ENCODE data around the gene RBFOX2.
"Not testable (repeated sequence)": the region's sequence is repeated elsewhere in the genome, so short reads cannot be mapped to it uniquely, and the experiment has no call there.

Gene RBFOX2

GRCh38 chr22:36008131-36008530 is 20.5 kb downstream of the RBFOX2 start:
- no peak for DNase-seq

GRCh38 chr22:36003972-36004674 is 24.5 kb downstream of the RBFOX2 start:
- DNase-seq, result no peak

DNA sequence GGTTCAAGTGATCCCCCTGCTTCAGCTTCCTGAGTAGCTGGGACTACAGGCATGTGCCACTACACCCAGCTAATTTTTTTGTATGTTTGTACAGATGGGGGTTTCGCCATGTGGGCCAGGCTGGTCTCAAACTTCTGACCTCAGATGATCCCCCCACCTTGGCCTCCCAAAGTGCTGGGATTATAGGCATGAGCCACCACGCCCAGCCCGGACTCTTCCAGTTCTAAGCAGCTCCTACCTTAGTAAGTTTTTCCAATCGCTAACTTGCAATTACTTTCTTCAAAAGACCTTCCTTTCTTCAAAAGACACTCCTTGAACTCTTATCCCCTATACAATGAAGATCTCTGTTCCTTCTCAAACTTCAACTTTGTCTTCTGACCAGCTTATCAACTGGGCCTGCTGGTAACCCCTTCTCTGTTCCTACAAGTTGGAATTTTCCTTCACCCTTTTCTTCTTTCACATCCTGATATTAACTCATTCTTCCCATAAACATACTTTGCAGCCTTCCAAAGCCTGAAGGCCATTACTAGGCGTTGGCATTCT is 25.8 kb downstream of the RBFOX2 start:
- no peak for DNase-seq

GRCh38 chr22:36002084-36002483 is 26.5 kb downstream of the RBFOX2 start:
- no peak for DNase-seq

DNA sequence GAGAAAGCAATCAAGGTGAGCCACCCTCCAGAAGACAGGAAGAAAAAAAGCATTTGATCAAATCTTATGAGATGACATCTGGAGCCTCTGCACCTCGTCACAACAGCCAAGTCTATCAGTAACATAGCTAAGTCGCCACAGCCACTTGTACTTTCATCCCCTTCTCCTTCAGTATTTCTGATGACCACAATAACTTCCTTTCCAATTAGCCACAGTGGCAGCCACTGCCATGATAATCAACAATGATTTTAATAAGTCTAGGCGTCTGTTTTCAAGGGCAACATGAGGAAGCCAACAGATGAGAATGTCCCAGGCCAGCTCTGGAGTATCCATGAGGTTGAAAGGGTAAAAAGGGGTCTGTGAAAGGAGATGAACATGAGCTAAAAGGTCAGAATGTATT is 29.9 kb downstream of the RBFOX2 start:
- no peak for DNase-seq

- peak; percentile 32 for DNase-seq
These were observed 31.2 kb downstream of the RBFOX2 start for GRCh38 chr22:35997438-35997837.

GRCh38 chr22:35996596-35996995 is 32.0 kb downstream of the RBFOX2 start:
- no peak for DNase-seq

DNA sequence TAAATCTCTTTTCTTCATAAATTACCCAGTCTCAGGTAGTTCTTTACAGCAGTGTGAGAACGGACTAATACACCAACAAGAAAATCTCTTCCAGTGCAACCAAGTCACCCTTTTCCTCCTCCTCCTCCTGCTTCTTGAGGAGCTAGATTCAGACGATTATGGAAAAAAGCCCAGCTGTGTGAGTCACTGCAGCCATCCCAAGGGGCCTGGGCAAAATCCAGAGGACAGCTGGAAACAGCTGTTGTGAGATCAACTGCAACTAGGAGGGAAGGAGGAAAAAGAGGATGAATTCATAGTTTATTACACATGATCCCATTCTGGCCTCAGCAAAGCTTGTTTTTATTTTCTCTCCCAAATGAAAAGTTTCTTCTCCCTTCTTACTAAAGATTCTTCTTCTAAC is 32.9 kb downstream of the RBFOX2 start:
- peak; percentile 95 for DNase-seq

GRCh38 chr22:35995348-35995747 is 33.3 kb downstream of the RBFOX2 start:
- DNase-seq, result peak; percentile 56

DNA sequence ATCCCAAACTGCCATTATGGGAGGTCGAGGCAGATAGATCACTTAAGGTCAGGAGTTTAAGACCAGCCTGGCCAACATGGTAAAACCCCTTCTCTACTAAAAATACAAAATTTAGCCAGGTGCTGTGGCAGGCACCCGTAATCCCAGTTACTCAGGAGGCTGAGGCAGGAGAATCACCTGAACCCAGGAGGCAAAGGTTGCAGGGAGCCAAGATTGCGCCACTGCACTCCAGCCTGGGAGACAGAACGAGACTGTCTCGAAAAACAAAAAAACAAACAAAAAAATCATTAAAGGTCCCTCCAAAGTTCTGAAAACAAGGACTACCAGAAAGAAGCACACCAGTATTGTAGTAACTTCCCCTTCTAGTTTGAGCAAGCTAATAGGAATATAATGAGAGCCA is 34.9 kb downstream of the RBFOX2 start:
- DNase-seq, result not testable (repeated sequence)

DNA sequence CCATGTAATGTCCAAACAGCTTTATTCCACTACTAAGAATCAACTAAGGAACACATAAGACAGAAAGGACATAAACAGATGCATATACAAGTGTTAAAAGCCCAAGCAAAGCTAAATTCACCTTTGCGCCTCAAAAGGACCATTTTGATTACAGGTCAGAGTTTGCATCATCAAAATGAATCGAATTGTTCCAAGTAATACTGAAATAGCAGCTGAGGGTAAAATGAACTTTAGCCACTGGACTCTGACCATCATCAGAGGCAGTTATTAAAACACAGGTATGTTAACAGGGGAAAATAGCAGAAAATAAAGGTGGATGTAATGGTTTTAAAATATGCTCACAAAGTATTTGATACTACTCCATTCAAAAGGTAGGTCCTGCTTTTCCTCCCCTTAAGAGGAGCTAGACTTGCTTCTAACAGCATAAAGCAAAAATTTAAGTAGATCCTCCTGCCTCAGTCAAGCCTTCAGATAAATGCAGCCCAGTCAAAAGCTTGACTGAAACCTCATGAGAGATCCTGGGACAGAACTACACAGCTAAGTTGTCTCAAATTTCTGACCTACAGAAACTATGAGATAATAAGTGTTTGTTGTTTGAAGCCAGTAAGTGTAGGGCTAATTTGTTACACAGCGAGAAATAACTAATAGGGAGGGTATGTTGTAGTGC is 35.4 kb downstream of the RBFOX2 start:
- DNase-seq, result no peak

DNA sequence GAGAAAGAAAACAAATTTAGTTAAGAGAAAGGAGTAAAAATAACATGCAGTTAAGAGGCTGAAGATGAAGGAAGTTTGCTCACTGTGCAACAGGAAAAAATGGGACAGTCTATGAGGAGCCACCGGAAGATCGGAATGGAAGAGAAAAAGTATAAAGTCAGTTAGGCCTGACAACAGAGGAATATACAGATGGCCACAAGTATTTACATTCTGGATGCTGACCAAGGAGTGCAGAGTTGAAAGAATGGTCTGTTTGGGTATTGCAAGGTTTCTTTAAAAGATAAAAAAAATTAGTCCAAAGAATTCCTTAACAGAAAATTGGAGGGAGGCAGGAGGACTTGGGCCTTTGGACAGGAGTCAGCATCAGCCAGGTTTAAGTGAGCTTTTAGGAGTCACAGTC is 37.5 kb downstream of the RBFOX2 start:
- no peak for DNase-seq

DNA sequence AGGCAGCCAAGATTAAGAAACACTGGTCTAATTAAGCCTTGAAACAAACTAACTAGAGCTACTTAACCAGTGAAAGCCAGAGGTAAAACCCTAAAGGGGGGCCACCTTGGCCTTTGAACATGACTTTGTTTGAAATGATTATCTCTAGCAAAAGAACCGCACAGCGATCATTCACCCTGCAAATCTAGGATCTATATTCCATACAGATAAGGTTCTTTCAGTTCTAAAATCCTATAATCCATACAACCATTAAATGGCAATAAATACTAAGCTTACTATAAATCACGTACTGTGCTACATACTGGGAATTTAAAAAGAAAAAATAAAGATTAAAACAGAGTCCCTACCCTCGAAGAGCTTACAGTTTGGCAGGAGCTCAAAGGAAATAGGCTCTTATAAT is 40.6 kb downstream of the RBFOX2 start:
- no peak for DNase-seq

GRCh38 chr22:35987487-35987886 is 41.1 kb downstream of the RBFOX2 start:
- DNase-seq, result no peak

DNA sequence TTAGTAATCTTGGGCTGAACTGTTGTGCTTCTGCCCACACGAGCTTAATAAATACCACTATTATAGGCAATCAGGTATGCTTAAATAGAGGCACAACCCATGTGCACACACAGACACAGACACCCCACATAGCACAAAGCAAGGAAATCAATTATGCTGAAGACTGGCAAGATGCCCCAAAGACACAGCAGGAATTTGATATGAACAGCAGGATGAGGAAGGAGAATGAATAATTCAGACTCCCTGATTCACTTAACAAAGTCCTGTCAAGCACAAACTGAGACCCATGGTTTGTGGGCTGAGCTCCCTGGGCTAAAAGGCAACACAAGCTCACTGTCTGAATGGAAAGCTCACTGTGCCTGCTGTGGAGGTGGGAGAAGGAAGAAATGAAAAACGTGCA is 42.5 kb downstream of the RBFOX2 start:
- DNase-seq, result peak; percentile 25

DNA sequence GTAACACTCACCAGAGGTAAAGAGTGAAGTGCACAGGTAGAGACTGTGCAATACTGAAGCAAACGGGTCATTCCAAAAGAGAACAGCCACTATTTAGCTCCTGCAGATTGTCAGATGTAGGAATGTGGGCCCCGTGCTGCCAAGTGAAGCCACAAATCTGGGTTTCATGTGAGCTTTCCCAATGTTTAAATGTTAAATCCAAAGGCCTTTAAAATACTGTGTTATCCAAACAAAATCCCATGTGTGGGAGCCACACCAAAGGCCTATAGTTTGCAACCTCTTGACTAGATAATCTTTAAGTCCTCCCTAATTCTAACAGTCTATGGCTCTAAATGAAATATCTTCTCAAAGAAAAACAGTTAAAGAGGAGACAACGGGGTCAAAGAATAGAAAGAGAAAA is 43.3 kb downstream of the RBFOX2 start:
- no peak for DNase-seq

DNA sequence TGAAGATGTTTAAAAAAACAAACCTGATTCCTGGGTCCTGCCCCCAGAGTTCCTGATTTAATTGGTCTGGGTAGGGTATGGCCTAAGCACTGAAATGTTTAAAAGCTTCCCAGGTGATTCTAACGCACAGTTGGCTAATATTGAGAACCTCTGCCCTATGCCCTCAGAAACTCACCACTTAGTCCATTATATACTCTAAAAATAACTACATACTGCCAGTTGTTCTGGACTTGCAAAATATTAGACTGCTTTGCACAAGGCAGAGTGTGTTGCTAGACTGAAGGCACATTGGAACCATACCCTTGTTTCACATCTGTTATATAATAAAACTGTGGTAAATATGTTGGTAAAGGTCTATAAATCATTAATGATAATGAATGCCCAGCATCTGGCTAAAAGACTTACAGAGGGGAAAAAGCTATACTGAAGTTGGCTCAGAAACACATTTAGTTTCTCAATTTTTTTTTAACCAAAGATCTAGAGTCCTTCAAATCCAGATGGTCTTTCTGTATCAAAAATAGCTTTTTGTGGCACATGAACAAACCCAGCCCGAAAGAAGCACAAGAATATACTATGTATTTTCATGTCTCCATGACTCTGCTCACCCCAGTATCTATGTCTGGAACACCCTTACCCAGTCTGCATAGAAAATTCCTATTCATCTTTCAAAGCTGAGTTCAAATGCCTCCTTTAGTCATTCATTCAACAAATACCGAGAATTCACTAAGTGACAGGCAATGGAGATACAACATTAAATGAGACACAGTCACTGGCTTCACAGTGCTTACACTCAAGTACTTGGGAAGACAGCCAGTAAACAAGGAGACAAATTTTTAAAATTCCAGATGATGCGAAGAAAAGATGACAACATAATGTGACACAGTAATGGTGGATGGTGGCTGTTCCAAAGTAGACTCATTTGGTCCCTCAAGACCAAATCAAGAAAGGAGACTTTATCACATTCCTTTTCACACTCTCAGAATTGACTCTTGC is 44.1 kb downstream of the RBFOX2 start:
- DNase-seq, result peak; percentile 31

- no peak for DNase-seq
These were observed 46.7 kb downstream of the RBFOX2 start for GRCh38 chr22:35981900-35982299.

DNA sequence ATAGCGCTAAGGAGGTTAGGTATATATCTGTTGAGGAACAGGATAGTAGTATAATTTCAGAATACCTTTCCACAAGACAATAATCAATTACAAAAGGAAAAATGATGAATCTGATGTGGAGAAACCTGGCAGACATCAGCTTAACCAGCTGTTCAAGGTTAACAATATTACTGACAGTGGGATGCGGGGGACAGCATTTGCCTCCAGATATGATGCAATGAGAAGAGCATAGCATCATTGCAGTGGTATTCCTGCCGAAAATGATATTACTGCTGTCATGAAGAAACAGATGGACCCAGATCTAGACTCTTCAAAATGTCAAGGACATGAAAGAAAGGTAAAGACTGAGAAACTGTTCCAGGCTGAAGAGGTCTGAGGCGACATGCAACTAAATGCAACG is 49.7 kb downstream of the RBFOX2 start:
- DNase-seq, result no peak

DNA sequence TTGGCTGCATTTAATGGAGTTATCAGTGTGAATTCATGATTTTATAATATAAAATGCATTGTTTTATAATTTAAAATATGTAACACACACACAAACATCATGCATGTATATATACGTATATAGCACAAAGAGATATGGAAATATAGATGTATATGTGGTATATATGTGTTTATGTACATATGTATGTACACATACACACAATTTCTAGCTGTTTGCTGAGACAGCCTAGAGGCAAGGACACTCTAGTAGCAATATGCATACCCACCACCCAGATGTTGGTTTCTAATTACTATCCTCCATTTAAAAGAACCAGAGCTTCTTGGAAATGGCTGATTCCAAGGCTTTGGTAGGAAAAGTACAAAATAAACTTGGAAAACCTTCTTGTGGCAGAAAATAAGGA is 50.4 kb downstream of the RBFOX2 start:
- DNase-seq, result no peak

DNA sequence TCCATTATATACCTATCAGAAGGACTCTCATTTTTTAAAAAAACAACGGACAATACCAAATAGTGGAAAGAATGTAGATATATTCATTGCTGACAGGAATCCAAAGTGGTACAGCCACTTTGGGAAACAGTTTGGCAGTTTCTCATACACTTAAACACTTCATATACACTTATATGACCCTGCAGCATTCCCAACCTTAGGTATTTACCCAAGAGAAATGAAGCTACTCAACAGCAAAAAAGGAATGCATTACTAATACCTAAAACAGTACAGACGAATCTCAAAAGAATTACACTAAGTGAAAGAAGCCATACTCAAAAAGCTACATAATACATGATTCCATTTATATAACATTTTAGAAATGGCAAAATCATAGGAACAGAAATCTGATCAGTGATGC is 51.5 kb downstream of the RBFOX2 start:
- DNase-seq, result peak; percentile 82

DNA sequence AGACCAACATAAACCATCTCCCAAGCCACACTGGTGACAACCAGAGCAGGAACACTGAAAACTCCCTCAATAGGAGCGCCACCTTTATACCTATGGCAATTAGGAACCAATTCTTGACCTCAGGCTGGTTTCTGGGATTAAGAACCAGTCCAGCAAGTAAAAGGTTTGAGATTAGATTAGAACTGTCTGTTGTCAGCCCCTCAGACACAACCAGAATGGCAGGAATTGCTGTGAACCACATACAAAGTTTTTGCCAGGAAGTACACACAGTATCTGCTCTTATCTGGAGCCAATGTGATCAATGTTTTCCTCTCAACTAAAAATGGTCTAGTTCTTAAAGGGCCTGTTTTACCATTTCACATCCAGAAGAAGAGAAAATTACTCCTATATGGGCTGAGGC is 55.2 kb downstream of the RBFOX2 start:
- DNase-seq, result no peak

- DNase-seq, result peak; percentile 40
These were observed 56.1 kb downstream of the RBFOX2 start for GRCh38 chr22:35972559-35972958.

All from EL (cell line).